ENCODE results near the gene PDXDC1. TPM values are rescaled to one million over a fixed set of nuclear protein-coding genes. Genes with fewer than 3 reads are reported as not detected.
"Not testable (repeated sequence)": the region's sequence is repeated elsewhere in the genome, so short reads cannot be mapped to it uniquely, and the experiment has no call there.

The PDXDC1 gene
- total RNA-seq, 1 donor from 2014 or later = 58.5 TPM

GRCh38 chr16:15016354-15016753, 41.5 kb downstream of the PDXDC1 start:
- peaks cover 19 to 49% of the 10 kb centered on the region in 2 donors for H3K36me3 ChIP-seq
- H3K4me3 ChIP-seq; H3K27me3 ChIP-seq; DNase-seq (ENCODE audit: low spot score in 2 of 2); H3K9me3 ChIP-seq; intact Hi-C loops (cut with DNase I): not testable (repeated sequence)
- peak overlapping the region in 1 of 2 donors; percentile 0 for H3K27ac ChIP-seq
- peaks cover 0 to 21% of the 10 kb centered on the region in 2 donors for H3K4me1 ChIP-seq

GRCh38 chr16:15016951-15017580, 42.2 kb downstream of the PDXDC1 start:
- Histone ChIP-seq H3K36me3 (peaks cover 26 to 56% of the 10 kb centered on the region in 2 donors), H3K4me1 (peaks cover 0 to 21% of the 10 kb centered on the region in 2 donors), H3K27ac (peak overlapping the region in 1 of 2 donors; percentile 0)
- intact Hi-C loops (cut with DNase I); H3K9me3 ChIP-seq; H3K4me3 ChIP-seq; H3K27me3 ChIP-seq: not testable (repeated sequence)
- peak in 1 of 2 donors; percentile 79 for DNase-seq (ENCODE audit: low spot score in 2 of 2)

DNA sequence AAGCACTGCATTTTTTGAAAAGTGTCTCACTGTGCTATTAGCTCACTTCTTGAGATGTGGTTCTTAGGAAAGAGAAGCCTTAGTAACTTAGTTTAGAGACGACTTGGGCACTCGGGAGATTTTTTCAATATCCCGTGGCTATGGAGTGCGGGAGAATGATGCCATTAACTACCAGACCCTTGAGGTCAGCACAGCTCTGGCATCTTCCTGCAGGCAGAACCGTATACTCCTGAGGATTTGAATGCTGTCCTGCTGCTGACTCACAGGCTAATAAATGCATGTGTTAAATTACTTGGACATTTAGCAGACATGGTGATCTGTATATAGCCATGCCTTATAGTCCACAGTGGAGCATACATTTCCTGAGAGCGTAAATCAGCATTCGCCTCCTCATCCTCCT, 46.6 kb downstream of the PDXDC1 start:
- H3K4me3 ChIP-seq; H3K9me3 ChIP-seq; H3K27me3 ChIP-seq; intact Hi-C loops (cut with DNase I); H3K27ac ChIP-seq; DNase-seq (ENCODE audit: low spot score in 2 of 2): not testable (repeated sequence)
- H3K4me1 ChIP-seq = peaks cover 0 to 13% of the 10 kb centered on the region in 2 donors
- peaks cover 22 to 68% of the 10 kb centered on the region in 2 donors for H3K36me3 ChIP-seq

GRCh38 chr16:15022194-15022593, 47.4 kb downstream of the PDXDC1 start:
- H3K27me3 ChIP-seq; H3K9me3 ChIP-seq; H3K27ac ChIP-seq; H3K4me3 ChIP-seq; H3K4me1 ChIP-seq; intact Hi-C loops (cut with DNase I): not testable (repeated sequence)
- TF ChIP-seq, protein P1, sequence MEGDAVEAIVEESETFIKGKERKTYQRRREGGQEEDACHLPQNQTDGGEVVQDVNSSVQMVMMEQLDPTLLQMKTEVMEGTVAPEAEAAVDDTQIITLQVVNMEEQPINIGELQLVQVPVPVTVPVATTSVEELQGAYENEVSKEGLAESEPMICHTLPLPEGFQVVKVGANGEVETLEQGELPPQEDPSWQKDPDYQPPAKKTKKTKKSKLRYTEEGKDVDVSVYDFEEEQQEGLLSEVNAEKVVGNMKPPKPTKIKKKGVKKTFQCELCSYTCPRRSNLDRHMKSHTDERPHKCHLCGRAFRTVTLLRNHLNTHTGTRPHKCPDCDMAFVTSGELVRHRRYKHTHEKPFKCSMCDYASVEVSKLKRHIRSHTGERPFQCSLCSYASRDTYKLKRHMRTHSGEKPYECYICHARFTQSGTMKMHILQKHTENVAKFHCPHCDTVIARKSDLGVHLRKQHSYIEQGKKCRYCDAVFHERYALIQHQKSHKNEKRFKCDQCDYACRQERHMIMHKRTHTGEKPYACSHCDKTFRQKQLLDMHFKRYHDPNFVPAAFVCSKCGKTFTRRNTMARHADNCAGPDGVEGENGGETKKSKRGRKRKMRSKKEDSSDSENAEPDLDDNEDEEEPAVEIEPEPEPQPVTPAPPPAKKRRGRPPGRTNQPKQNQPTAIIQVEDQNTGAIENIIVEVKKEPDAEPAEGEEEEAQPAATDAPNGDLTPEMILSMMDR (IDR thresholded peaks at IDR 0.05) = peak in 1 of 3 experiments; percentile 16
- peak in 1 of 2 donors; percentile 51 for DNase-seq (ENCODE audit: low spot score in 2 of 2)
- peaks cover 21 to 63% of the 10 kb centered on the region in 2 donors for H3K36me3 ChIP-seq

DNA sequence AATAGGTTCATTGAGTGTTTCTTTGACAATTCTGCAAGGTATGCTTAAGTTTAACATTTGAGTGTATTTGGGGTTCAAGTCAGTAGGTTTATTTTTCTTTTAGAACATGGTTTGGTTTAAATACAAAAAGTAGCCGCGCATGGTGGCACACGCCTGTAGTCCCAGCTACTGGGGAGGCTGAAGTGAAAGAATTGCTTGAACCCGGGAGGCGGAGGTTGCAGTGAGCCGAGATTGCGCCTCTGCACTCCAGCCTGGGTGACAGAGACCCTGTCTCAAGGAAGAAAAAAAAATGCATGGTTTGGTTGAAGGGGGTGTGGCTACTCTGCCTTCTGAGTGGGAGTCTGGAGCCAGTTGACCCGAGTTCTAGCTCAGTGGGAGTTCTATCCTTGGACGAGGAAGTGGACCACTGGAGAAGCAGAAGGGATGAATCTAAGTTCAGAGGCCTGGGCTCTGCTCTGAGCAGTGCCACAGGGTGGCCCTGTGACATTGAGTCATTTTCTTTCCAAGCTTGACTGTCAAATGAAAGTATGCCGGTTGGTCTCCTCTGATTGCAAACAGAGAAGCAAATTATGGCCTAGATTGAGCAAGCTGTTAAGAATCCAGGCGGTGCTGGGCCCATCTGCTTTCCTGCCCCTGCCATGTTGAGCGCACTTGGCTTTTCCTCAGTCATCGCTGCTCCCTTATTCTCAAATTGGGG, 48.7 kb downstream of the PDXDC1 start:
- peaks cover 16 to 52% of the 10 kb centered on the region in 2 donors for H3K36me3 ChIP-seq
- intact Hi-C loops (cut with DNase I); H3K4me3 ChIP-seq; H3K27ac ChIP-seq; H3K9me3 ChIP-seq; H3K27me3 ChIP-seq; H3K4me1 ChIP-seq: not testable (repeated sequence)
- peak in 1 of 2 donors; percentile 52 for DNase-seq (ENCODE audit: low spot score in 2 of 2)

DNA sequence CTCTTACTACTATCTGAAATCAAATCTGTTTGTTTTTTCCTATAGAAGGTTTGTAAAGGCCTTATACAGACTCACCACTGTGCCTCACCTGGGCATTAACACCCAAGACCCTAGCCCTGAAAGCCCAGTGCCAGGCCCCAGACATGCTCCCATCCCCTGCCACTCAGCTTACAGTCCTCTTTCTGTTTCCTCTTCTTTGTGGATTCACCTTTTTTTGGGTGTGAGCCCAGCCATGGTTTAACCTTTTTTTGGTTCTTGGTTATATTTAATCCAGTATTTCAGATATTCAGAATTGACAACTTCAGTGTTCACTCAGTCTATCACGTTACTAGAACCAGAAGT, 50.0 kb downstream of the PDXDC1 start:
- H3K4me3 ChIP-seq; H3K27me3 ChIP-seq; intact Hi-C loops (cut with DNase I); H3K9me3 ChIP-seq; H3K4me1 ChIP-seq: not testable (repeated sequence)
- peak in 1 of 2 donors; percentile 35 for DNase-seq (ENCODE audit: low spot score in 2 of 2)
- H3K36me3 ChIP-seq = peaks cover 15 to 53% of the 10 kb centered on the region in 2 donors
- H3K27ac ChIP-seq = peak overlapping the region in 1 of 2 donors; percentile 45

GRCh38 chr16:15025234-15025951, 50.6 kb downstream of the PDXDC1 start:
- DNase-seq (ENCODE audit: low spot score in 2 of 2) = peak in 1 of 2 donors; percentile 62
- H3K4me3 ChIP-seq; intact Hi-C loops (cut with DNase I); H3K4me1 ChIP-seq; H3K9me3 ChIP-seq; H3K27me3 ChIP-seq: not testable (repeated sequence)
- Histone ChIP-seq H3K27ac (peak overlapping the region in 1 of 2 donors; percentile 45), H3K36me3 (peaks cover 15 to 53% of the 10 kb centered on the region in 2 donors)

DNA sequence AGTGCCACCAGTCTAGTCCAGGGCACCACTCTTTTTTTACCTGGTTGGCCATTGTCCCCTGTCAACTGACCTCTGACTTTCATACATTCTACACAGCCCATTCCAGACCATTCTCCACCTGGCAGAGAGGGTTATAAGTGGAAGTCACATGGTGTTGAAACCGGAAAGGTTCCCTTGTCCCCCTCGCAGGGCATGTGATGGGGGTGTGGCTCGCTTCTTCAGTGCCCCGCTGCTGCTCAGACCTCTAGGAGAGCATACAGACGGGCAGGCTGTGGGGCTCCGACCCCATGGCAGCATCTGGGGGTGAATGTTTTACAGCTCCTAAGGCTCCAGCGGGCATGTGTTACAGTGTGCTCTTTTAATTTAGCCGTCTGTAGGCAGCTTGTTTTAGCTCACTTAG, 52.2 kb downstream of the PDXDC1 start:
- H3K27me3 ChIP-seq; intact Hi-C loops (cut with DNase I); H3K27ac ChIP-seq; H3K4me3 ChIP-seq; H3K4me1 ChIP-seq; DNase-seq (ENCODE audit: low spot score in 2 of 2); H3K9me3 ChIP-seq: not testable (repeated sequence)
- H3K36me3 ChIP-seq = peaks cover 23 to 54% of the 10 kb centered on the region in 2 donors

GRCh38 chr16:15027503-15028344, 52.9 kb downstream of the PDXDC1 start:
- H3K4me1 ChIP-seq; H3K4me3 ChIP-seq; intact Hi-C loops (cut with DNase I); H3K27ac ChIP-seq; H3K27me3 ChIP-seq; H3K9me3 ChIP-seq: not testable (repeated sequence)
- DNase-seq (ENCODE audit: low spot score in 2 of 2) = peak in 1 of 2 donors; percentile 61
- peaks cover 30 to 55% of the 10 kb centered on the region in 2 donors for H3K36me3 ChIP-seq

- peaks cover 36 to 57% of the 10 kb centered on the region in 2 donors for H3K36me3 ChIP-seq
- DNase-seq (ENCODE audit: low spot score in 2 of 2) = not testable (repeated sequence)
Observed at GRCh38 chr16:15028345-15028715, 53.5 kb downstream of the PDXDC1 start.

DNA sequence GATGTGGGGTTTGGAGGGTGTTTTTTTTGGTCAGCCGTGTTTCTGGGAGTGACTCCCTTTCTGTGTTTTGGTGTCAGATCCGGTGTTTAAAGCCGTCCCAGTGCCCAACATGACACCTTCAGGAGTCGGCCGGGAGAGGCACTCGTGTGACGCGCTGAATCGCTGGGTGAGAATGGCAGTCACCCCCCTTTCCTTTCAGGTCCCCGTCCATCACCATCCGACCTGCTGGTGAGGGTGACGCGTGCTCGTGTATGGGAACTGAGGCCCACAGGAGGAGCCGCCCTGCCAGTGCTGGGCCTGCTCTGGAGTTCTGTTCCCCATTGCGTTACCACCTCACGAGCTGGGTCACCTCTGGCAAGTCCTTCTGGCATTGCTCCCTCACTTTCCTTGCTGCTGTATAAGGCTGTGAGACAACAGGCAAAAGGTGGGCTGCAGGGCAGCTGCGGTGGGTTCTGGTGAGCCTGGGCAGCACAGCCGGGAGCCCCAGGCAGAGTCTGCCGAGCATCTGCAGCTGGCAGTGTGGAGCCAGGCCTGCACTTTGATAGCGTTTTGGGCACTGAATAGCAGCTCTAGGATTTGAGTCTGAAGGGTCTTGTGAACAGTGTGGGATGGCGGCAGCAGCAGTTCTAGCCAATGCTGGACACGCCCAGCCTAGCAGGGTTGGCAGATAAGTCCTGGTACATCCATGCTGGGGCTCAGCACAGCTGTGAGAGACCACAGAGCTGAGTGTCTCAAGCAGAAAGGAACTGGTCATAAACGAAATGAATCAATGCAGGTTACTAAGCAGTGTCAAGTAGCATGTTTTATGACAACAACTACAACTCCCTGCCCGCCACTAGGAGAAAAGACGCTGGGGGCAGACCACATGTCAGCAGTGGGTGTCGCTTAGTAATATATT, 54.2 kb downstream of the PDXDC1 start:
- H3K9me3 ChIP-seq; H3K4me3 ChIP-seq; H3K27me3 ChIP-seq; intact Hi-C loops (cut with DNase I); H3K4me1 ChIP-seq: not testable (repeated sequence)
- Histone ChIP-seq H3K36me3 (peaks cover 43 to 57% of the 10 kb centered on the region in 2 donors), H3K27ac (peak overlapping the region in 1 of 2 donors; percentile 29)
- DNase-seq (ENCODE audit: low spot score in 2 of 2) = peak in 1 of 2 donors; percentile 62

More at GRCh38 chr16:15028345-15028715, 53.5 kb downstream of the PDXDC1 start:
- H3K4me1 ChIP-seq; H3K9me3 ChIP-seq; intact Hi-C loops (cut with DNase I); H3K27me3 ChIP-seq; H3K4me3 ChIP-seq: not testable (repeated sequence)
- peak overlapping the region in 1 of 2 donors; percentile 29 for H3K27ac ChIP-seq
